GM12878 (cell line): ENCODE results near the gene ATL2. TPM values are rescaled to one million over a fixed set of nuclear protein-coding genes. Genes with fewer than 3 reads are reported as not detected.

ENCODE experiments used
- BHLHE40 ChIP-seq, 2 experiments: fragments of 450-650 bp in 1 of 2; IDR thresholded peaks; 2 replicates each; pipeline ENCODE4 v1.6.1; 2011 to 2017; ENCODE audit warnings: low read depth in 2 of 2, borderline replicate concordance in 1 of 2, improper control_type of control experiment in 1 of 2, low read length in 1 of 2, mild to moderate bottlenecking in 1 of 2
- CEBPB ChIP-seq, 2 experiments: fragments of 150-350 bp in 1 of 2; IDR thresholded peaks; 2 replicates each; pipeline ENCODE4 v1.6.1; 2012 to 2014; ENCODE audit warnings: low read depth in 2 of 2, low read length in 2 of 2, borderline replicate concordance in 1 of 2, inconsistent platforms in 1 of 2
- E4F1 ChIP-seq: fragments of 450-650 bp; IDR thresholded peaks from 2 replicates; pipeline ENCODE4 v1.6.1; 2018; ENCODE audit warnings: borderline replicate concordance, mild to moderate bottlenecking; ENCODE audit not compliant: partially characterized antibody
- ELK1 ChIP-seq: IDR thresholded peaks from 2 replicates; pipeline ENCODE4 v1.6.1; 2012; ENCODE audit warnings: low read depth, low read length, improper control_type of control experiment
- FOXK2 ChIP-seq: fragments of 450-650 bp; IDR thresholded peaks from 2 replicates; pipeline ENCODE4 v1.6.1; 2017; ENCODE audit warnings: mild to moderate bottlenecking, moderate library complexity
- MEF2B ChIP-seq: fragments of 450-650 bp; IDR thresholded peaks from 2 replicates; pipeline ENCODE4 v1.6.1; 2018; ENCODE audit warnings: mild to moderate bottlenecking, moderate library complexity; ENCODE audit not compliant: partially characterized antibody, poor library complexity, severe bottlenecking
- MTA2 ChIP-seq: fragments of 450-650 bp; IDR thresholded peaks from 2 replicates; pipeline ENCODE4 v1.6.1; 2016; ENCODE audit warnings: low read depth, mild to moderate bottlenecking, moderate library complexity
- MYC ChIP-seq: IDR thresholded peaks from 2 replicates; pipeline ENCODE4 v1.6.1; 2011; ENCODE audit warnings: mild to moderate bottlenecking, low read length, moderate library complexity, inconsistent platforms; ENCODE audit not compliant: insufficient read depth, insufficient replicate concordance, insufficient read length, severe bottlenecking
- NRF1 ChIP-seq: conservative IDR thresholded peaks from 2 replicates; pipeline ENCODE4 v1.6.1; 2011; ENCODE audit warnings: mild to moderate bottlenecking, low read depth, low read length, improper control_type of control experiment
- POLR2AphosphoS5 ChIP-seq: IDR thresholded peaks from 2 replicates; pipeline ENCODE4 v1.6.1; 2011; ENCODE audit warnings: mild to moderate bottlenecking, low read length, inconsistent platforms
- RAD21 ChIP-seq: IDR thresholded peaks from 2 replicates; pipeline ENCODE4 v1.6.1; 2011; ENCODE audit warnings: mild to moderate bottlenecking, low read depth, low read length, moderate library complexity; ENCODE audit not compliant: insufficient read depth
- SMC3 ChIP-seq: IDR thresholded peaks from 2 replicates; pipeline ENCODE4 v1.6.1; 2011; ENCODE audit warnings: low read length, improper control_type of control experiment, borderline replicate concordance
- SUPT20H ChIP-seq: IDR thresholded peaks from 2 replicates; pipeline ENCODE4 v1.6.1; 2011; ENCODE audit warnings: low read depth, mild to moderate bottlenecking, low read length, moderate library complexity, borderline replicate concordance; ENCODE audit not compliant: control insufficient read depth
- TBL1XR1 ChIP-seq: IDR thresholded peaks from 2 replicates; pipeline ENCODE4 v1.6.1; 2012; ENCODE audit warnings: low read depth, low read length, improper control_type of control experiment
- ZBTB11 ChIP-seq: fragments of 450-650 bp; formaldehyde crosslinking; IDR thresholded peaks from 2 replicates; pipeline ENCODE4 v1.5.0; 2022; ENCODE audit warnings: mild to moderate bottlenecking, missing genetic modification characterization
- polyA plus RNA-seq, 11 experiments: library from polyadenylated mRNA; depleted of rRNA in 4 of 11; unstranded in 6 of 11; stranded (reverse) in 5 of 11; fragments of >200 nt; fragmentation: Nextera tagmentation in 4 of 11; fragmentation: Illumina TruSeq in 1 of 11; extraction: Ambion mirVana in 4 of 11; extraction: Trizol in 1 of 11; gene quantifications; 1 replicate in 1 of 11; 2 replicates in 10 of 11; pipeline versions ENCODE4 v1.2.1 to v1.2.3, GENCODE V29; 2011 to 2016; ENCODE audit warnings: inconsistent platforms in 2 of 11, missing spikeins in 2 of 11, low read depth in 1 of 11
- total RNA-seq, 4 experiments: library from RNA; depleted of rRNA in 3 of 4; stranded (reverse); fragments of >200 nt in 3 of 4; fragmentation: Illumina TruSeq in 1 of 4; extraction: Trizol in 1 of 4; gene quantifications; 2 replicates each; pipeline versions ENCODE4 v1.2.1 to v1.2.3, GENCODE V29; 2013 to 2021

The ATL2 gene
- total and polyA plus RNA-seq, 10 of the 15 experiments (the other 5 are each of a cell fraction or from before 2014, with no cell fraction given), result 8.6 to 51.5 (median 41.8) TPM

GRCh38 chr2:38386377-38386776 is 9.3 kb upstream of the ATL2 start (continued):
- no peak for TF ChIP-seq E4F1
- no peak for TF ChIP-seq FOXK2
- TF ChIP-seq BHLHE40 (IDR thresholded peaks at IDR 0.05; ENCODE audit: borderline replicate concordance in 1 of 2, low read depth in 2 of 2, low read length in 1 of 2), result no peak
- no peak for TF ChIP-seq CEBPB (IDR thresholded peaks at IDR 0.05; ENCODE audit: borderline replicate concordance in 1 of 2, low read depth in 2 of 2, low read length in 2 of 2)
- no peak for TF ChIP-seq ZBTB11
- TF ChIP-seq SMC3, result no peak
- no peak for TF ChIP-seq MEF2B
- TF ChIP-seq POLR2AphosphoS5, result no peak
- no peak for TF ChIP-seq SUPT20H
- no peak for TF ChIP-seq RAD21
- TF ChIP-seq NRF1, result no peak
- TF ChIP-seq TBL1XR1, result no peak
- TF ChIP-seq ELK1, result no peak
- no peak for TF ChIP-seq MYC
- no peak for TF ChIP-seq MTA2
- TF ChIP-seq, all 136 proteins: peak for 0
